OCI-LY7 (cell line): Measurements from ENCODE around the gene ARHGAP26. TPM values are rescaled to one million over a fixed set of nuclear protein-coding genes. Genes with fewer than 3 reads are reported as not detected.
A peak's percentile ranks its signal among the peaks of the same experiment; 100 is the strongest.

Experiments used
- BruUV-seq: library from RNA; stranded (reverse); fragments of 400-500 nt; replicated peaks from 2 replicates; lab custom pipeline; 2021; lab: Mats Ljungman, UMichigan
- CTCF ChIA-PET: fragments of 300-600 bp; sonication (Branson Sonifier 250); formaldehyde crosslinking; loops from one replicate; lab custom pipeline; 2022; ENCODE audit warnings: antibody characterized with exemption; ENCODE audit not compliant: unreplicated experiment; lab: Charles Lee
- POLR2A ChIA-PET: fragments of 300-600 bp; sonication (Branson Sonifier 250); formaldehyde crosslinking; loops from one replicate; lab custom pipeline; 2022; ENCODE audit warnings: antibody characterized with exemption; lab: Charles Lee
- DNase-seq: peaks from one replicate; pipeline ENCODE4 v3.0.0-alpha.2; 2015; ENCODE audit warnings: low spot score
- H2AFZ ChIP-seq: fragments of 200-600 bp; sonication (generic), shearing (Covaris generic); 2 replicates; pipeline ENCODE4 v1.6.1; 2014; ENCODE audit warnings: mild to moderate bottlenecking, antibody characterized with exemption, low read length, moderate library complexity
- H3K27ac ChIP-seq: fragments of 200-600 bp; sonication (generic); 2 replicates; pipeline ENCODE4 v1.5.1; 2014; ENCODE audit warnings: mixed run types, low read depth, mild to moderate bottlenecking, moderate library complexity, low read length, inconsistent platforms; ENCODE audit not compliant: poor library complexity, severe bottlenecking
- H3K36me3 ChIP-seq: fragments of 200-600 bp; sonication (generic); 2 replicates; pipeline ENCODE4 v1.6.1; 2014; ENCODE audit warnings: mild to moderate bottlenecking, antibody characterized with exemption, low read length, moderate library complexity, mixed read lengths; ENCODE audit not compliant: insufficient read depth
- H3K4me1 ChIP-seq: fragments of 200-600 bp; sonication (generic); 2 replicates; pipeline ENCODE4 v1.5.1; 2014; ENCODE audit warnings: mild to moderate bottlenecking, low read length; ENCODE audit not compliant: insufficient read depth, poor library complexity, severe bottlenecking
- H3K4me2 ChIP-seq: fragments of 200-600 bp; sonication (generic); 2 replicates; pipeline ENCODE4 v1.6.1; 2014; ENCODE audit warnings: mild to moderate bottlenecking, low read length
- H3K4me3 ChIP-seq: fragments of 200-600 bp; sonication (generic); 2 replicates; pipeline ENCODE4 v1.5.1; 2014; ENCODE audit warnings: mild to moderate bottlenecking, low read depth, low read length; ENCODE audit not compliant: poor library complexity, severe bottlenecking
- H3K79me2 ChIP-seq: fragments of 200-600 bp; sonication (generic); 2 replicates; pipeline ENCODE4 v1.6.1; 2016; ENCODE audit warnings: low read depth, mild to moderate bottlenecking, low read length, moderate library complexity, mixed read lengths; ENCODE audit not compliant: insufficient read depth
- H3K9me2 ChIP-seq: fragments of 200-600 bp; sonication (generic); 2 replicates; pipeline ENCODE4 v1.6.1; 2016; ENCODE audit warnings: mild to moderate bottlenecking, low read length, mixed read lengths; ENCODE audit not compliant: insufficient read depth
- H3K9me3 ChIP-seq: fragments of 200-600 bp; sonication (generic); 2 replicates; pipeline ENCODE4 v1.6.1; 2014; ENCODE audit warnings: mild to moderate bottlenecking, mixed run types, low read length, mixed read lengths
- H4K20me1 ChIP-seq: fragments of 200-600 bp; sonication (generic); 2 replicates; pipeline ENCODE4 v1.6.1; 2014; ENCODE audit warnings: mild to moderate bottlenecking, antibody characterized with exemption, low read length, moderate library complexity, mixed read lengths; ENCODE audit not compliant: insufficient read depth
- EZH2phosphoT487 ChIP-seq: fragments of 200-600 bp; sonication (generic); IDR thresholded peaks from 2 replicates; pipeline ENCODE4 v1.6.1; 2018; ENCODE audit warnings: low read depth, borderline replicate concordance, mild to moderate bottlenecking, mixed run types, antibody characterized with exemption, low read length, moderate library complexity, mixed read lengths
- intact Hi-C: fragments of 100-400 bp; cut with micrococcal nuclease; formaldehyde crosslinking; loops from one replicate; pipeline ENCODE4 v1.10.0; 2022; ENCODE audit not compliant: unreplicated experiment
- total RNA-seq, 2 experiments: library from RNA; depleted of rRNA in 1 of 2; stranded (reverse); fragments of >200 nt in 1 of 2; shearing (Covaris generic) in 1 of 2; gene quantifications; 2 replicates each; pipeline ENCODE4 v1.2.3, GENCODE V29; 2014 to 2022
- TF ChIP-seq, protein P1 (sequence below): fragments of 200-600 bp; sonication (generic); conservative IDR thresholded peaks from 2 replicates; pipeline ENCODE4 v1.5.1; 2014; ENCODE audit warnings: mild to moderate bottlenecking, antibody characterized with exemption, low read length, moderate library complexity, mixed read lengths

ARHGAP26 gene
- total RNA-seq, 2 experiments from 2014 or later: 7.0 to 19.1 TPM

DNA sequence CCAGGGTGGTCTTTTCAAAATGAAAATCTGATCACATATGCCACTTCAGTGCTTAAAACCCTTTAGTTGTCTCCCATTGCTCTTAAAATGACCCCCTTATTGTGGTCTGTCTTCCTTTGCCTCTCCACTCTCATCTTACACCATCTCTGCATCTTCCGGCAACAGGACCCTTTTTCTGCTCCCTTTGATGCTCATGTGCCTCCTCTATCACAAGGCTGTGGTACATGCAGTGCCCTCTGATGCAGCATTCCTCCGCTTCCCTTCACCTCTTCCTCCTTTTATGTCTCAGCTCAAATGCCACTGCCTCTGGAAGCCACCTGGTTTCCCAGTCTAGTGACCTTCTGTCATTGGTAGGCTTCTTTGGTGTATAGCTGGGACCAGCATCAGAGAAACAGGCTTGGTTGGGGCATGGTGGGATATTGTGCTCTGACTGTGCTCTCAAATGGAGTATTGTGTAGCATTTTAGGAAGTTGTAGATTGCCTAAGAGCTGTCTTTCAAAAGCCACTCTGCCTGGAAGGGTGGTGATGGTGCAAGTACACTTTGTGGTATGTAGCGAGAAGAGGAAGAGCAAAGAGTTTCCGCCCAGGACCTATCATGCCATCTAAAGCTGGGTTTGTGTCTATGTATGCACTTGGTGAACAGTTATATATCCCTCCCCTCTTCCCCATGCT, 28.1 kb downstream of the ARHGAP26 start:
- no TSS peak for BruUV-seq
- H3K4me2 ChIP-seq: no peak overlapping the region
- H3K9me3 ChIP-seq: no peaks in the 10 kb centered on the region
- H3K4me1 ChIP-seq: peaks cover 48% of the 10 kb centered on the region
- no peak overlapping the region for H2AFZ ChIP-seq
- TF ChIP-seq, protein P1, sequence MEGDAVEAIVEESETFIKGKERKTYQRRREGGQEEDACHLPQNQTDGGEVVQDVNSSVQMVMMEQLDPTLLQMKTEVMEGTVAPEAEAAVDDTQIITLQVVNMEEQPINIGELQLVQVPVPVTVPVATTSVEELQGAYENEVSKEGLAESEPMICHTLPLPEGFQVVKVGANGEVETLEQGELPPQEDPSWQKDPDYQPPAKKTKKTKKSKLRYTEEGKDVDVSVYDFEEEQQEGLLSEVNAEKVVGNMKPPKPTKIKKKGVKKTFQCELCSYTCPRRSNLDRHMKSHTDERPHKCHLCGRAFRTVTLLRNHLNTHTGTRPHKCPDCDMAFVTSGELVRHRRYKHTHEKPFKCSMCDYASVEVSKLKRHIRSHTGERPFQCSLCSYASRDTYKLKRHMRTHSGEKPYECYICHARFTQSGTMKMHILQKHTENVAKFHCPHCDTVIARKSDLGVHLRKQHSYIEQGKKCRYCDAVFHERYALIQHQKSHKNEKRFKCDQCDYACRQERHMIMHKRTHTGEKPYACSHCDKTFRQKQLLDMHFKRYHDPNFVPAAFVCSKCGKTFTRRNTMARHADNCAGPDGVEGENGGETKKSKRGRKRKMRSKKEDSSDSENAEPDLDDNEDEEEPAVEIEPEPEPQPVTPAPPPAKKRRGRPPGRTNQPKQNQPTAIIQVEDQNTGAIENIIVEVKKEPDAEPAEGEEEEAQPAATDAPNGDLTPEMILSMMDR: no peak
- no peak for TF ChIP-seq EZH2phosphoT487
- ChIA-PET POLR2A (interaction anchor here (1.3 to 2.5 kb wide), 3 partner anchors 11 to 55 kb away, joined by 3 to 9 read pairs (median 4); no protein-coding TSS in a partner anchor), CTCF (interaction anchor here (0.6 kb wide), 1 partner anchor 27 kb away, joined by 3 read pairs; no protein-coding TSS in a partner anchor)
- no peak overlapping the region for H3K27ac ChIP-seq
- no peaks in the 10 kb centered on the region for H3K9me2 ChIP-seq
- no peak overlapping the region for H3K4me3 ChIP-seq
- DNase-seq: no peak
- intact Hi-C loops: no loop called here
- no peaks in the 10 kb centered on the region for H4K20me1 ChIP-seq
- H3K36me3 ChIP-seq: no peaks in the 10 kb centered on the region
- H3K79me2 ChIP-seq: 0 out of 2 replicates have a peak, but pooled peaks cover 4% of the 10 kb centered on the region

DNA sequence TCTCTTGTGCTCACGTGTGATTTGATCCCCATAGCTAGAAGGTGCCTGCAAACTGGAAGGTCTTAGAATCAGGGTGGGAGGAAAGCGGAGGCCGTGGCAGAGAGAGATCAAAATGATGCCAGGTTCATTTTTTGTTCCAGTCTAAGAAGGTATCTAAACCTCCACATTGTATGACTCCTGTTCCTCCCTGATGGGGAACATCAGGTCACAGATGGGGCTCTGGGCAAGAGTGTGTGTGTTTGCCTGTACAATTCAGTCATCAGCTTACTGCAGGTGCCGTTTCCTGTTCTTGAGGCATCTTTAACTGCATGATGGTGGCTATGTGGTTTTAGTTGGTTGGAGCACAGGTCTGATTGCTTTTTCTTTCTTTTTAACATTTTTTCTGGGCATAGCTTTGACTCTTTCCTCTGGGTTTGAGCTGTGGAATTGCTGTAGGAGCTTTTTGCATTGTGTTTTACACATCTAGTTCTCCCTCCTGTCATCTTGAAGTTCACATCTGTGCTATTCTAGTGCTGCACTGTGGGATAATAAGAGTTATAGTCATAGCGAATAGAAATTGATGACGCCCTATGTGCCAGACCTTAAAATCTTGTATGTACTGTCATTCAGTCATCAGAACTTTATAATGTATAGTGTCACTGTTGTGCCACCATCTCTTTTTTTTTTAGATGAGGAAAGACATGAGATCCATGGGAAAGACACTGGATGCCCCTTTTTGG, 30.8 kb downstream of the ARHGAP26 start:
- Histone ChIP-seq H3K4me3 (peak overlapping the region; percentile 38), H4K20me1 (no peaks in the 10 kb centered on the region), H3K4me1 (peaks cover 35% of the 10 kb centered on the region), H3K9me2 (no peaks in the 10 kb centered on the region), H3K79me2 (0 out of 2 replicates have a peak, but pooled peaks cover 4% of the 10 kb centered on the region), H2AFZ (peak overlapping the region; percentile 84), H3K36me3 (no peaks in the 10 kb centered on the region), H3K4me2 (peak overlapping the region; percentile 66), H3K9me3 (no peaks in the 10 kb centered on the region), H3K27ac (peak overlapping the region; percentile 71)
- no TSS peak for BruUV-seq
- ChIA-PET POLR2A (interaction anchor here (0.9 kb wide), 1 partner anchor 782 kb away, joined by 3 read pairs; no protein-coding TSS in a partner anchor), CTCF (no interaction called here)
- no peak for TF ChIP-seq EZH2phosphoT487
- TF ChIP-seq, protein P1: no peak
- intact Hi-C loops: no loop called here
- peak; percentile 85 for DNase-seq
